PC-9 (cell line): ENCODE results near the gene PDSS1.

Experiments
- EZH2 ChIP-seq: fragments of 200-600 bp; sonication (generic); IDR thresholded peaks from 2 replicates; pipeline ENCODE4 v1.8.0; 2017; ENCODE audit warnings: antibody characterized with exemption, low read depth
- TF ChIP-seq, protein P1 (sequence below): fragments of 200-600 bp; sonication (generic); conservative IDR thresholded peaks from 2 replicates; pipeline ENCODE4 v1.6.1; 2017; ENCODE audit warnings: mixed run types, antibody characterized with exemption, mild to moderate bottlenecking, moderate library complexity

GRCh38 chr10:26792758-26793495, 95.4 kb downstream of the PDSS1 start:
- TF ChIP-seq, protein P1, sequence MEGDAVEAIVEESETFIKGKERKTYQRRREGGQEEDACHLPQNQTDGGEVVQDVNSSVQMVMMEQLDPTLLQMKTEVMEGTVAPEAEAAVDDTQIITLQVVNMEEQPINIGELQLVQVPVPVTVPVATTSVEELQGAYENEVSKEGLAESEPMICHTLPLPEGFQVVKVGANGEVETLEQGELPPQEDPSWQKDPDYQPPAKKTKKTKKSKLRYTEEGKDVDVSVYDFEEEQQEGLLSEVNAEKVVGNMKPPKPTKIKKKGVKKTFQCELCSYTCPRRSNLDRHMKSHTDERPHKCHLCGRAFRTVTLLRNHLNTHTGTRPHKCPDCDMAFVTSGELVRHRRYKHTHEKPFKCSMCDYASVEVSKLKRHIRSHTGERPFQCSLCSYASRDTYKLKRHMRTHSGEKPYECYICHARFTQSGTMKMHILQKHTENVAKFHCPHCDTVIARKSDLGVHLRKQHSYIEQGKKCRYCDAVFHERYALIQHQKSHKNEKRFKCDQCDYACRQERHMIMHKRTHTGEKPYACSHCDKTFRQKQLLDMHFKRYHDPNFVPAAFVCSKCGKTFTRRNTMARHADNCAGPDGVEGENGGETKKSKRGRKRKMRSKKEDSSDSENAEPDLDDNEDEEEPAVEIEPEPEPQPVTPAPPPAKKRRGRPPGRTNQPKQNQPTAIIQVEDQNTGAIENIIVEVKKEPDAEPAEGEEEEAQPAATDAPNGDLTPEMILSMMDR = no peak
- TF ChIP-seq EZH2 = no peak
